ENCODE results near the gene IPO13.

Gene IPO13

DNA sequence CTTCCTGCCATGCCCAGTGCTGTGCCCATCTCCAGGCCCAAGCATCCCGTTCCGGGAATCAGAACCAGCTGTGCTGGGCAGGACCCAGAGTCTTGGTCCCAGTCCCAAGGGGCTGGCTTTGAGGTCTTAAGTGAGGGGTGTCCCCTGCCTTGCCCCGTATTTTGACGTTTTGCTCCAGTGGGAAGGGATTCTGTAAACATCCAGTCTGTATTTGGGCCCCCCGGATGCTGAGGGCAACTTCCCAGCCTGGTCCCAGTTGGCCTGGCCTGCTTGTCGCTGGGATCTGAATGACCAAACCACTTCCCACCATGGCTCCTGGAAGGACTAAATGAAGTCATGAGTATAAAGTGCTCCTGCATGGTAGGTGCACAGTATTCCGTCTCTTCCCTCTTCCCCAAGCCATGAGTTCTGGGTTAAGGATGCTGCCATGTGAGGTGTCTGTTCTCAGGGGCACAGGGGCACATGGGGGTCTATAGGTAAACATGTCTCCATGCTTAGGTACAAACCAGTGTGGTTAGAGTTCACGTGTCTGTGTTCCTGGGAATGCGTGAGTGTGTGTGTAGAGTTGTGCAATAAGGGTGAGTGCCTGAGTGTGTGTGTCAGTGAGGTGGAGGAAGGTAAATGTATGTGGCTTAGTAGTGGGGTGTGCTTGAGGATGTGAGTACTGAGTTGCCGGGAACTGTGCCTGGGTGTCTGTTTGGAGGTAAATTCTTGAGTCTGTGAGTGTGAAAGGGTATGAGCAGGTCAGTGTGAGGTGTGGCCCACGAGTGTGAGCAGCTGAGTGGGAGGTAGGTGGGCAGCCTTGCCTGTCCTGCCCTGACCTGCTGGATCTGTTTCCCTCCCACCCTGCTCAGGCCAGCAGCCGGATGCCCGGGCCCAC, 33.7 kb downstream of the IPO13 start:
- DNase-seq (ENCODE audit: low read depth): no peak
- H3K4me3 ChIP-seq (ENCODE audit: control insufficient read depth, low read depth, low read length): peak overlapping the region; percentile 49
- TF ChIP-seq, protein P1, sequence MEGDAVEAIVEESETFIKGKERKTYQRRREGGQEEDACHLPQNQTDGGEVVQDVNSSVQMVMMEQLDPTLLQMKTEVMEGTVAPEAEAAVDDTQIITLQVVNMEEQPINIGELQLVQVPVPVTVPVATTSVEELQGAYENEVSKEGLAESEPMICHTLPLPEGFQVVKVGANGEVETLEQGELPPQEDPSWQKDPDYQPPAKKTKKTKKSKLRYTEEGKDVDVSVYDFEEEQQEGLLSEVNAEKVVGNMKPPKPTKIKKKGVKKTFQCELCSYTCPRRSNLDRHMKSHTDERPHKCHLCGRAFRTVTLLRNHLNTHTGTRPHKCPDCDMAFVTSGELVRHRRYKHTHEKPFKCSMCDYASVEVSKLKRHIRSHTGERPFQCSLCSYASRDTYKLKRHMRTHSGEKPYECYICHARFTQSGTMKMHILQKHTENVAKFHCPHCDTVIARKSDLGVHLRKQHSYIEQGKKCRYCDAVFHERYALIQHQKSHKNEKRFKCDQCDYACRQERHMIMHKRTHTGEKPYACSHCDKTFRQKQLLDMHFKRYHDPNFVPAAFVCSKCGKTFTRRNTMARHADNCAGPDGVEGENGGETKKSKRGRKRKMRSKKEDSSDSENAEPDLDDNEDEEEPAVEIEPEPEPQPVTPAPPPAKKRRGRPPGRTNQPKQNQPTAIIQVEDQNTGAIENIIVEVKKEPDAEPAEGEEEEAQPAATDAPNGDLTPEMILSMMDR (IDR thresholded peaks at IDR 0.05; ENCODE audit: control insufficient read depth, insufficient read depth, low read depth, low read length, missing control alignments): no peak

- DNase-seq (ENCODE audit: low read depth): no peak
- H3K4me3 ChIP-seq (ENCODE audit: control insufficient read depth, low read depth, low read length): peak overlapping the region; percentile 49
- TF ChIP-seq, protein P1 (IDR thresholded peaks at IDR 0.05; ENCODE audit: control insufficient read depth, insufficient read depth, low read depth, low read length, missing control alignments): no peak
Observed at GRCh38 chr1:43981135-43981491, 34.4 kb downstream of the IPO13 start.

DNA sequence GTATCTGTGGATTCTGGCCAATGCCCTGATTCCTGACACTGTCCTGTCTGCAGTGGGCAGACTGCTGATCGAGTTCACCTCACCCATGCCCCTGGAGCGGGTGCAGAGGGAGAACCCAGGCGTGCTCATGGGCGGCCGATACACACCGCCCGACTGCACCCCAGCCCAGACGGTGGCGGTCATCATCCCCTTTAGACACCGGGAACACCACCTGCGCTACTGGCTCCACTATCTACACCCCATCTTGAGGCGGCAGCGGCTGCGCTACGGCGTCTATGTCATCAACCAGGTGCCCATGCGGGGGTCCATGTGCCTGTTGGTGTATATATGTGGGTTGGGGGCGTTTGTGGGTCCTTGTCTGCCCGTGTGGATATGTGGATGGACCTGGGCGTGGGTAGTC, 34.9 kb downstream of the IPO13 start:
- TF ChIP-seq, protein P1 (IDR thresholded peaks at IDR 0.05; ENCODE audit: control insufficient read depth, insufficient read depth, low read depth, low read length, missing control alignments): no peak
- no peak for DNase-seq (ENCODE audit: low read depth)
- no peak overlapping the region for H3K4me3 ChIP-seq (ENCODE audit: control insufficient read depth, low read depth, low read length)

DNA sequence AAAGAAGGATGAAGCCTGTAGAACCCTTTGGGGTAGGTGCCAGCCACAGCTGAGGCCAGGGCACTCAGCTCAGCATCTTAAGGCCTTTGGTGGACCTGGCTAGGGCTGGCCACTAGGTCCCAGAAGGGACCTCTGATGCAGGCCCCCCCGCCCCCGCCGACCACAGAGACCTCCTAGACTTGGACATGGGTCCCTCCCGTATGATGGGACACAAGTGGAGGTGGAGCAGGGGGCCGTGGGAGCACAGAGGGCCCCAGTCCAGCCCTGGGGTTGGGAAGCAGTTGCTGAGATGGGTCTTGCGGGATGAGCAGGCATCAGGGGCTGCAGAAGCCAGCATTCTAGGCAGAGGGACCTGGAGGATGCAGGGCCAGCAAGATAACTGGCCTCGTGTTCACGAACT, 35.5 kb downstream of the IPO13 start:
- TF ChIP-seq, protein P1 (IDR thresholded peaks at IDR 0.05; ENCODE audit: control insufficient read depth, insufficient read depth, low read depth, low read length, missing control alignments): no peak
- DNase-seq (ENCODE audit: low read depth): no peak
- H3K4me3 ChIP-seq (ENCODE audit: control insufficient read depth, low read depth, low read length): no peak overlapping the region

- no peak for DNase-seq (ENCODE audit: low read depth)
- TF ChIP-seq, protein P1 (IDR thresholded peaks at IDR 0.05; ENCODE audit: control insufficient read depth, insufficient read depth, low read depth, low read length, missing control alignments): no peak
- no peak overlapping the region for H3K4me3 ChIP-seq (ENCODE audit: control insufficient read depth, low read depth, low read length)
Observed at GRCh38 chr1:43982808-43983207, 36.1 kb downstream of the IPO13 start.

- H3K4me3 ChIP-seq (ENCODE audit: control insufficient read depth, low read depth, low read length): no peak overlapping the region
- no peak for DNase-seq (ENCODE audit: low read depth)
- TF ChIP-seq, protein P1 (IDR thresholded peaks at IDR 0.05; ENCODE audit: control insufficient read depth, insufficient read depth, low read depth, low read length, missing control alignments): no peak
Observed at GRCh38 chr1:43983253-43983899, 36.6 kb downstream of the IPO13 start.
